ENCODE data around the gene SLC25A25. TPM values are rescaled to one million over a fixed set of nuclear protein-coding genes. Genes with fewer than 3 reads are reported as not detected.
A peak's percentile ranks its signal among the peaks of the same experiment; 100 is the strongest.

SLC25A25 gene
- polyA plus RNA-seq, 1 donor, result 19.4 TPM

DNA sequence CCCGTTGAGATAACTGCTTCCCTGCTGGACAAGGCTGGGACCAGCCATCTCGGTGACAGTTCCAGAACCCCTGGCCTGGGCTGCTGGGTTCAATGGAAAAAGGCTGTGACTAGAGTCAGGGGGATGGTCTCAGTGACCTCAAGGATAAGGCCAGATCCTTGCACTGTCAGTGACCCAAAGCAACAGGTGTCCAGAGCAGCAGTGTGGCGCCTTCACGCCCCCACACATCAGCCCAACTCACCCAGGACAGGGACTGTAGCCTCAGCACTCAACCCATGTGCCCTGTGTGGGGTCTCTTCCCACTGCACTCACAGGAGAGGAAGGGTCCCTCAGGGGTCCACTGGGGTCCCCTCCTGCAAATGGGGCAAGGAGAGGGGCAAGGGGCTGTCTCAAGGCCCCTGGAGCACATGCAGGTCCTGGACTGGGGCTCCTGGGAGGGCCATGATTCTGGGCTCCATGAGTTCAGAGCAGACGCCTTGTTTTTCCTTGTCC is 80.5 kb downstream of the SLC25A25 start:
- WGBS (ENCODE audit: insufficient coverage, low lambda C conversion rate), result no CpG with 5 or more reads among the region's 5 CpGs
- no peak overlapping the region for H3K4me3 ChIP-seq (ENCODE audit: low read length)
- no peaks in the 10 kb centered on the region for H3K9me3 ChIP-seq (ENCODE audit: control insufficient read depth, low read depth, low read length)
- DNase-seq, result no peak
- H3K36me3 ChIP-seq (ENCODE audit: control insufficient read depth, insufficient read depth, low read length), result no peaks in the 10 kb centered on the region
- H3K27me3 ChIP-seq (ENCODE audit: control insufficient read depth, insufficient read depth, low read length), result no peaks in the 10 kb centered on the region
- peaks cover 39% of the 10 kb centered on the region for H3K4me1 ChIP-seq (ENCODE audit: control insufficient read depth, insufficient read depth, low read length)
- peak overlapping the region; percentile 85 for H3K27ac ChIP-seq (ENCODE audit: low read length)

DNA sequence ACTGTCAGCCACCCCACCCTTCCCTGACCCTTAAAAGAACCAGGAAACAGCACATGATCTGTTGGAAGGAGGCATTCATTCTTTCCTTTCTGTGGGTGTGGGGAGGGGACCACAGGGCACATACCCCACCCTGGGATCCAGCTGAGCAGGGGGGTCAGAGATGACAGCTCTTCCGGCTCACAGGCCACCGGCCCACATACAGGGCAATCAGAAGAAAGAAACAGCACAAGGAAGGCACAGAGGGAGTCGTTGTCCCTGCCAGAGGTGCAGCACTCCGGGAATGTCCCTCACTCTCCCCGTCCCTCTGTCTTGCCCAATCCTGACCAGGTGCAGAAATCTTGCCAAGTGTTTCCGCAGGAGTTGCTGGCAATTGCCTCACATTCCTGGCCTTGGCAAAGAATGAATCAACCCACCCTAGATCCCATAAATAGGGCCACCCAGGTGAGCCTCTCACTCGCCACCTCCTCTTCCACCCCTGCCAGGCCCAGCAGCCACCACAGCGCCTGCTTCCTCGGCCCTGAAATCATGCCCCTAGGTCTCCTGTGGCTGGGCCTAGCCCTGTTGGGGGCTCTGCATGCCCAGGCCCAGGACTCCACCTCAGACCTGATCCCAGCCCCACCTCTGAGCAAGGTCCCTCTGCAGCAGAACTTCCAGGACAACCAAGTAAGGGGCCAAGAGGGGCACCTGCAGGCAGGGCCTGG is 81.1 kb downstream of the SLC25A25 start, which contains the start of gene LCN2:
Gene LCN2 (plus strand): TSS at position 453 of the 701 bp plus-strand sequence. CDS start 73 bp downstream, at position 526.
- Histone ChIP-seq H3K4me3 (ENCODE audit: low read length) (no peak within 1 kb of the TSS), H3K27ac (ENCODE audit: low read length) (peak within 1 kb of the TSS; percentile 85), H3K36me3 (ENCODE audit: control insufficient read depth, insufficient read depth, low read length) (no peaks in the 10 kb centered on the region), H3K27me3 (ENCODE audit: control insufficient read depth, insufficient read depth, low read length) (no peaks in the 10 kb centered on the region), H3K4me1 (ENCODE audit: control insufficient read depth, insufficient read depth, low read length) (peaks cover 39% of the 10 kb centered on the region), H3K9me3 (ENCODE audit: control insufficient read depth, low read depth, low read length) (no peaks in the 10 kb centered on the region)
- DNase-seq, result peak; percentile 73 to 87
- no CpG with 5 or more reads among the region's 9 CpGs for WGBS (ENCODE audit: insufficient coverage, low lambda C conversion rate)

DNA sequence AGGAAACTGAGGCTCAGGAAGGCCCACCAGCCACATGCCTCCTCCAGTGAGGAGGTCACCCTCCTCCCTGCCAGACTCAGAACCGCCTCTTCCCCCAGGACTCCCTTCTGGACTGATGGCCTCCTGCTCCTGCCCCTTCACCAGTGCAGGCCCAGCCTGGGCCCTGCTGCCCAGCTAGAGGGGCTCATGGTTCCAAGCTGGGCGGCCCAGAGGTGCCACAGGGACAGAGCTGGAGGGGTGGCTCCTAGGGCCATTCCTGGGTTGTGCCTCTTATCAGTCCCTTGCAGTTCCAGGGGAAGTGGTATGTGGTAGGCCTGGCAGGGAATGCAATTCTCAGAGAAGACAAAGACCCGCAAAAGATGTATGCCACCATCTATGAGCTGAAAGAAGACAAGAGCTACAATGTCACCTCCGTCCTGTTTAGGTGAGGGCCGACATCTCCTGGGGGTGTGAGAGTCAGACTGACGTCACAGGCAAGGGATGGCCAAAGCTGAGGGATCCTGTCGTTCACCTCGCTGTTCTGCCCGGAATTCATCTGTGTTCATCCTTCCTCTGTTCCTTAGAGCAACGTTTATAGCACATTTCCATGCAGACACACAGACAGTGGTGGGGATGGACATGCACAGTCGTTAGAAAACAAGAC is 82.0 kb downstream of the SLC25A25 start:
- Histone ChIP-seq H3K36me3 (ENCODE audit: control insufficient read depth, insufficient read depth, low read length) (no peaks in the 10 kb centered on the region), H3K4me3 (ENCODE audit: low read length) (no peak overlapping the region), H3K27ac (ENCODE audit: low read length) (no peak overlapping the region), H3K9me3 (ENCODE audit: control insufficient read depth, low read depth, low read length) (no peaks in the 10 kb centered on the region), H3K27me3 (ENCODE audit: control insufficient read depth, insufficient read depth, low read length) (no peaks in the 10 kb centered on the region), H3K4me1 (ENCODE audit: control insufficient read depth, insufficient read depth, low read length) (peaks cover 39% of the 10 kb centered on the region)
- no peak for DNase-seq
- WGBS (ENCODE audit: insufficient coverage, low lambda C conversion rate), result no CpG with 5 or more reads among the region's 11 CpGs

DNA sequence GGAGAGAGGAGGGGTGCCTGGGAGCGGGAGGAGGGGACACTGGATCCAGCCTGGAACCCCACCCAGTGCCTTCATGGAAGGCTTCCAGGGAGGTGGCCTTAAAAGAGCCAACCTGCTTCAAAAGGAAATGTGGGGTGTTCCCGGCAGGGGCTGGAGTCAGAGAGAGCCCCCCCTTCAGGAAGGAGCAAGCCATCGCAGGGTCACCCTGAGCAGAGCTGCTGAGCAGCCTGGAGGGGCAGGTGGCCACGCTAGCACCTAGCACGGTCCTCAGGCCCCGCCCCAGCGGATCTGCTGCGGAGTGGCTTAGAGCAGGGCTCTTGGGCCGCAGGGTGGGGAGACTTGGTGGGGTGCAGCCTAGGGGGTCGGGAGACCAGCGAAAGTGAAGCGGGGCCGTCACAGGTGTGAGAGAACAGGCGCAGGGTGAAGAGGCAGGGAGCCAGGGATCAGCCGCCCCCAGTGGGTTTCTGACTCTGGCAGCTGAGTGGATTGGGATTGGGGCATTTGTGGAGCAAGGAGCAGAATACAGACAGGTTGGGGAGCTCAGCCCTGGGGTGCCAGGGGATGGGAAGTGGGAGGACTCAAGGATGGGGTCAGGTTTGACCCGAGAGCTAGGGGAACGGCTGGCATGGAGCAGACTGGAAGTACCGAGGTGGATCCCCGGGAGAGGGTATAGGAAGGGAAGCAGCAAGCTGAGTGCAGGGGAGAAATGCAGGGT is 82.7 kb downstream of the SLC25A25 start:
- Histone ChIP-seq H3K4me1 (ENCODE audit: control insufficient read depth, insufficient read depth, low read length) (peaks cover 34% of the 10 kb centered on the region), H3K36me3 (ENCODE audit: control insufficient read depth, insufficient read depth, low read length) (no peaks in the 10 kb centered on the region), H3K27me3 (ENCODE audit: control insufficient read depth, insufficient read depth, low read length) (no peaks in the 10 kb centered on the region), H3K9me3 (ENCODE audit: control insufficient read depth, low read depth, low read length) (no peaks in the 10 kb centered on the region), H3K4me3 (ENCODE audit: low read length) (no peak overlapping the region), H3K27ac (ENCODE audit: low read length) (no peak overlapping the region)
- no CpG with 5 or more reads among the region's 19 CpGs for WGBS (ENCODE audit: insufficient coverage, low lambda C conversion rate)
- DNase-seq, result peak in 1 of 2 donors; percentile 51

DNA sequence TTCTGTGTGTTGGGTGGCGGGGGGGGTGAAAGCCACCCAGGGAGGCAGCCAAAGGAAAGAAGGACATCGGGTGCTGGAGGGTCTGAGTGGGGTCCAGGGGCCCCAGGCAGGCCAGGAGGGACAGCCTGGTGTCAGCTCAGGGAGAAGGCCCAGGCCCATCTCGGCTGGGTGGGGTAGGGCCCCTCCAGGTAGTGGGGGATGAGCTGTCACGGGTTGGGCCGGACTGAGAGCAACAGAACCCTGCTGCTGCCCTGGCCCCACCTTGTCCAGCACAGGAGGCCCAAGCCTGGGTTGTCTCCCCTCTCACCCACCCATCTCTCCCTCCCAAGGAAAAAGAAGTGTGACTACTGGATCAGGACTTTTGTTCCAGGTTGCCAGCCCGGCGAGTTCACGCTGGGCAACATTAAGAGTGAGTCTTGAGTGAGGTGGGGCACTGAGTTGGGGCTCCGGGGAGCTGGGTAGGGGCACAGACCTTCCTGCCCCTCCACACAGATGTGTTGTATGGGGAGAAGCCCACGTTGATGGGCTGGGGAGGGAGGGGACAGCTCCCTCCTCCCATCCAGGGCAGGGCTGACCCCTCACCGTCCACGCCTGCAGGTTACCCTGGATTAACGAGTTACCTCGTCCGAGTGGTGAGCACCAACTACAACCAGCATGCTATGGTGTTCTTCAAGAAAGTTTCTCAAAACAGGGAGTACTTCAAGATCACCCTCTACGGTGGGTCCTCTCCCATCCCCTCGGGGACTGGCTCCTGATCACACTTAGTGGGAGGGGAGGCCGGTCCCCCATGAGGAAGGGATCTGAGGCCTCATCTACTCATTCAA is 83.5 kb downstream of the SLC25A25 start:
- Histone ChIP-seq H3K4me3 (ENCODE audit: low read length) (no peak overlapping the region), H3K9me3 (ENCODE audit: control insufficient read depth, low read depth, low read length) (no peaks in the 10 kb centered on the region), H3K4me1 (ENCODE audit: control insufficient read depth, insufficient read depth, low read length) (peaks cover 28% of the 10 kb centered on the region), H3K27me3 (ENCODE audit: control insufficient read depth, insufficient read depth, low read length) (no peaks in the 10 kb centered on the region), H3K36me3 (ENCODE audit: control insufficient read depth, insufficient read depth, low read length) (no peaks in the 10 kb centered on the region), H3K27ac (ENCODE audit: low read length) (no peak overlapping the region)
- no peak for DNase-seq
- WGBS (ENCODE audit: insufficient coverage, low lambda C conversion rate), result no CpG with 5 or more reads among the region's 18 CpGs

DNA sequence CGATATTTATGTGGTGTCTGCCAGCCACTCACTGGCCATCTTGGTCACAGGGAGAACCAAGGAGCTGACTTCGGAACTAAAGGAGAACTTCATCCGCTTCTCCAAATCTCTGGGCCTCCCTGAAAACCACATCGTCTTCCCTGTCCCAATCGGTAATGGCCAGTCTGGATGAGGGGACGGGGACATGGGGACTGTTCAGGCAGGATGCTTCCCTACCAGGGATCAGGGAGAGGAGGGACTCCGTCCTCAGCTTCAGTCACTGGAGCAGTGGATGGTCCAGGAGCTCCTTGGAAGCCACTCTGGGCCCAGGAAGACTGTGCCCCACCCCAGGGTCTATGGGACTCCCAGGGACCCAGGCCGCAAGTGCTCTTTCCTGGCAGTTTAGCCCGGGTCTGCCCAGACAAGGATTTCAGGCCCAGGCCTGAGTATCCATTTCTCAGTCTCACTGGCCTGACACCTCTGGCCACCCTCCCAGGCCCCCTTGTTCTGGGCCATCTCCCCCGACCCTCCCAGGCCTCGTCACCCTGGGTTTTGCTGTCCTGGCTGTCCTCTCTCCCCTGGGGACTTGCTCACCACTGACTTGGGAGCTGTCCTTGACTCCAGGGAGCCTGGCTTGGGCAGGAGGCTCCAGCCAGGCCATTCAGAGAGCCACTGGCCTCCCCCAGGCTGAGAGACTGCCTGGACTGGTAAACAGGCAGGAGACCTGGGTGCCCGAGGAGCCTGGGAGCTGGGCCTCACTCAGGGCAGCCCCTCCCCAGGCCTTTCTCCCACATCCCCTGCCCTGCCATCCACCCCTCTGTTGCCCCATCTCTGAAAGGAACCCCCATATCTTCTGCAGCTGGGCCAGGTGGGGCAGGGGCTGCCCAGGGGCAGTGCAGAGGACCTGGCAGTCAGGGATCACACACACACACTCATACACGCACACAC is 84.4 kb downstream of the SLC25A25 start:
- H3K36me3 ChIP-seq (ENCODE audit: control insufficient read depth, insufficient read depth, low read length), result no peaks in the 10 kb centered on the region
- H3K4me1 ChIP-seq (ENCODE audit: control insufficient read depth, insufficient read depth, low read length), result peaks cover 28% of the 10 kb centered on the region
- no peak for DNase-seq
- H3K4me3 ChIP-seq (ENCODE audit: low read length), result no peak overlapping the region
- no peak overlapping the region for H3K27ac ChIP-seq (ENCODE audit: low read length)
- no peaks in the 10 kb centered on the region for H3K9me3 ChIP-seq (ENCODE audit: control insufficient read depth, low read depth, low read length)
- no CpG with 5 or more reads among the region's 13 CpGs for WGBS (ENCODE audit: insufficient coverage, low lambda C conversion rate)
- no peaks in the 10 kb centered on the region for H3K27me3 ChIP-seq (ENCODE audit: control insufficient read depth, insufficient read depth, low read length)

DNA sequence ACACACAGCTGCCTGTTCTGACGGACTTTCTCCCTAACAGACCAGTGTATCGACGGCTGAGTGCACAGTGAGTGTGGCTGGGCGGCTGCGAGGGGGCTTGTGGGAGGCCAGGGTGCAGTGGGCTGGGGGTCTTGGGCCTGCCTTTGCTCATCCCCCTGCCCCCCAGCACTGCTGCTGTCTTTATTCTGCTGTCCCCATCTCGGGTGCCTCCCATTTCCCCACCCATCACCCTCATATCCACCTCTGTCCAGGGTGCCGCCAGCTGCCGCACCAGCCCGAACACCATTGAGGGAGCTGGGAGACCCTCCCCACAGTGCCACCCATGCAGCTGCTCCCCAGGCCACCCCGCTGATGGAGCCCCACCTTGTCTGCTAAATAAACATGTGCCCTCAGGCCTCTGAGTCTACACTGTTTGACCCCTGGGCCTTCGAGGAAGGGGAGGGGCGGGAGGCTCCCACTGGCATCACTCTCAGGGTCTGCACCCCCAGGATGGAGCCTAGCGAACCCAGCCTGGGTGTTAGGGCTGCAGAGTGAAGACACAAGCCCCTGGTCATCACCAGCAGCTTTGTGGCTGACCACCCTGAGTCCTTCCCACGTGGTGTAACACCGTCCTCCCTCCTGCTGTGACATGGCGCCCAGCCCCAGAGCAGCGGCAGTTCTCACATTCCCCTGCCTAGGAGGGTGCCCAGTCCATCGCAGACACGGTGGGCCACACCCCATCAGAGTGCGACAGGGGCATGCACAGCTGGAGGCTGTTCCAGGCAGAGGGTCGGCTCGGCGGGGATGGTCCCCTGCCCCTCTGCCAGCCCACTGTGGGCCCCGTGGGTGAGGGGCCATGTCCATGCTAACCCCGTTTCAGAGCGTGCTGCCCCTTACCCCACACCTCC is 85.3 kb downstream of the SLC25A25 start:
- H3K36me3 ChIP-seq (ENCODE audit: control insufficient read depth, insufficient read depth, low read length), result no peaks in the 10 kb centered on the region
- peaks cover 25% of the 10 kb centered on the region for H3K4me1 ChIP-seq (ENCODE audit: control insufficient read depth, insufficient read depth, low read length)
- H3K4me3 ChIP-seq (ENCODE audit: low read length), result no peak overlapping the region
- no peak for DNase-seq
- WGBS (ENCODE audit: insufficient coverage, low lambda C conversion rate), result no CpG with 5 or more reads among the region's 26 CpGs
- no peak overlapping the region for H3K27ac ChIP-seq (ENCODE audit: low read length)
- H3K9me3 ChIP-seq (ENCODE audit: control insufficient read depth, low read depth, low read length), result no peaks in the 10 kb centered on the region
- H3K27me3 ChIP-seq (ENCODE audit: control insufficient read depth, insufficient read depth, low read length), result no peaks in the 10 kb centered on the region

DNA sequence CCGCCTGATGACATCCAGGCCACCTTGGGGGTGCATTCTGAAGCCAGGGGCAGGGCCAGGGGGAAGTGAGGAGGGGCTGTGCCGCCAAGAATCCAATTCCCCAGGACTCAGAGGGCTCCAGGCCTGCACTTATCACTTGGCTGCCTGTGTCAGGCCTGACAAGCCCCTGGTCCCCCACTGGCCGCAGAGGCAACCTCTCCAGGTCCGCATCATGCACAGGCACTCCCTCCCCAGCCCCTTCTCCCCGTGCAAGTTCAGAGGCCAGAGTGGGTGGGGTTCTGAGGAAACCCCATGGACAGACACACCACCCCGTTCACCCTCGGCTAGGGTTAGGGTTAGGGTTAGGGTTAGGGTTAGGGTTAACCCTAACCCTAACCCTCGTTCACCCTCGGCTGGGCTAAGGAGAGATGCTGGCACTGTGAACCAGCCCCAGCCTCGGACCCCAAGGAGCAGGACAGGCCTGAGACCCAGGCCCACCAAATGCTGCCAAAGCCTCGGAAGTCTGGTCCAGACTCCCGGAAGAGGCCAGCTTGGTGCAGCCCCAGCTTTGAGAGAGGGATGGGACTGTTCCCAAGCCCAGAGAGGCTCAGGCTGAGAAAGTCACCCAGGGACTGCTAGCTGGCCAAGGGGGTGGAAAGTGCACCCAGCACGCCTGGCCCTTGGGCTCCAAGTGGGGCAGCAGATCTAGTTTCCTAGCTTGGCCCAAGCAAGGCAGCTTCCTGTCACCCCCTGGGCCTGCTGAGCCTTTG is 86.1 kb downstream of the SLC25A25 start:
- no peaks in the 10 kb centered on the region for H3K9me3 ChIP-seq (ENCODE audit: control insufficient read depth, low read depth, low read length)
- no peak overlapping the region for H3K27ac ChIP-seq (ENCODE audit: low read length)
- no CpG with 5 or more reads among the region's 13 CpGs for WGBS (ENCODE audit: insufficient coverage, low lambda C conversion rate)
- no peaks in the 10 kb centered on the region for H3K27me3 ChIP-seq (ENCODE audit: control insufficient read depth, insufficient read depth, low read length)
- no peak for DNase-seq
- no peaks in the 10 kb centered on the region for H3K36me3 ChIP-seq (ENCODE audit: control insufficient read depth, insufficient read depth, low read length)
- H3K4me3 ChIP-seq (ENCODE audit: low read length), result no peak overlapping the region
- peaks cover 17% of the 10 kb centered on the region for H3K4me1 ChIP-seq (ENCODE audit: control insufficient read depth, insufficient read depth, low read length)

Measured in large intestine (tissue), 3 donors.